ENCODE measurements around the gene COL23A1.

GRCh38 chr5:178318382-178318781, 271.8 kb downstream of the COL23A1 start:
- TF ChIP-seq, protein P1, sequence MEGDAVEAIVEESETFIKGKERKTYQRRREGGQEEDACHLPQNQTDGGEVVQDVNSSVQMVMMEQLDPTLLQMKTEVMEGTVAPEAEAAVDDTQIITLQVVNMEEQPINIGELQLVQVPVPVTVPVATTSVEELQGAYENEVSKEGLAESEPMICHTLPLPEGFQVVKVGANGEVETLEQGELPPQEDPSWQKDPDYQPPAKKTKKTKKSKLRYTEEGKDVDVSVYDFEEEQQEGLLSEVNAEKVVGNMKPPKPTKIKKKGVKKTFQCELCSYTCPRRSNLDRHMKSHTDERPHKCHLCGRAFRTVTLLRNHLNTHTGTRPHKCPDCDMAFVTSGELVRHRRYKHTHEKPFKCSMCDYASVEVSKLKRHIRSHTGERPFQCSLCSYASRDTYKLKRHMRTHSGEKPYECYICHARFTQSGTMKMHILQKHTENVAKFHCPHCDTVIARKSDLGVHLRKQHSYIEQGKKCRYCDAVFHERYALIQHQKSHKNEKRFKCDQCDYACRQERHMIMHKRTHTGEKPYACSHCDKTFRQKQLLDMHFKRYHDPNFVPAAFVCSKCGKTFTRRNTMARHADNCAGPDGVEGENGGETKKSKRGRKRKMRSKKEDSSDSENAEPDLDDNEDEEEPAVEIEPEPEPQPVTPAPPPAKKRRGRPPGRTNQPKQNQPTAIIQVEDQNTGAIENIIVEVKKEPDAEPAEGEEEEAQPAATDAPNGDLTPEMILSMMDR (IDR thresholded peaks at IDR 0.05; ENCODE audit: low read depth, low read length) = no peak
- no peak for TF ChIP-seq EZH2phosphoT487 (IDR thresholded peaks at IDR 0.05; ENCODE audit: low read depth)

Measured in OCI-LY3 (cell line).